SH-SY5Y (cell line): ENCODE measurements around the gene RAF1.

Source experiments
- GATA2 ChIP-seq: IDR thresholded peaks from 2 replicates; pipeline ENCODE4 v1.6.1; 2011; ENCODE audit warnings: mild to moderate bottlenecking, low read depth, low read length
- GATA3 ChIP-seq: IDR thresholded peaks from 2 replicates; pipeline ENCODE4 v1.6.1; 2011; ENCODE audit warnings: low read depth, mild to moderate bottlenecking, low read length, moderate library complexity

DNA sequence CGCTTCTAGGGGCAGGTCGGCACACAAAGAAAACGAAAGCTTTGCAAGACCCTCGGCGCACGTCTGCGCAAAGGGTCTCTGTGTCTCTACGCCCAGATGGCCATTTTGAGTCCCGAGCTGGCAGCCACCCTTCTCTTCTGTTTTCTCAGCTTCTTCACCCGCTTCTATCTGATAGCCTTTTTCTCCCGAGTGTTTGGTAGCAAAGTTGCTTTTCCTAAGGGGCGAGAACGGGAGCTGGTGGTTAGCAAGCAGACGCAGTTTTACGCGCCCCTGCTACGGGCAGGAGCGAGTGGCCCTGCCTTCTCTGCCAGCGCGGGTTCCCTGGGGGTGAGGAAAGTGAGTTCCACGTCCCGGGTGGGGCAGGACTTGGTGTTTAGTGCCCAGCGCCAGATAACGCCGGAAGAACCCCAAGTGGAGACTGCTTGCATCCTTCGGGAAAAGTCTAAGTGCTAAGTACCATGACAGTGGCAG, 110.0 kb downstream of the RAF1 start:
- no peak for TF ChIP-seq GATA2
- no peak for TF ChIP-seq GATA3
